GM21576 (cell line): ENCODE data around the gene RIOX2.
"Not testable (repeated sequence)": the region's sequence is repeated elsewhere in the genome, so short reads cannot be mapped to it uniquely, and the experiment has no call there.

Experiments
- ATAC-seq: cut with Tn5 transposase; IDR thresholded peaks from one replicate; pipeline ENCODE4 v1.9.1; 2021; ENCODE audit warnings: mild to moderate bottlenecking, moderate library complexity; ENCODE audit not compliant: unreplicated experiment

The RIOX2 gene

GRCh38 chr3:97971679-97972567 lies at the start of gene RIOX2:
TSS of gene RIOX2 (minus strand) at chr3:97972431. CDS start at chr3:97967593, 4,838 bp downstream.
- peak; percentile 87 for ATAC-seq

- no peak for ATAC-seq
Observed at GRCh38 chr3:98020412-98020811, 48.2 kb upstream of the RIOX2 start.

DNA sequence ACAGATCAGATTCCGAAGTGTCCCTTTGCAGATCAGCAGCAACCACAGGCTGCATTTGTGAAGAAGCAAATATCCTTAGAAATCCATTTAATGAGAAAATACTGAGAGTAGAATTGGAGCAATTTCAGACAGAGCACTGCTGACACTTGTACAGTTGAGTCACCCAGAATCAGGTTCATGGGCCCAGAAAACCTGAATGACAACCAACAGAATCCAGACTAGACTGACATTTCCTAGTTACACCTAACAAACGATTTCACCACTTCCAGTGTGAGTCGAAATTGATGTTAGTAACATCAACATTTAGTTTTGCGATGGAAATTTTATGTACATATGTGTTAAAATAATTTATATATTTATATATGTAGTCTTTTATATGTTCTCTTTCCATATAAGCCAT lies 46.1 kb upstream of the RIOX2 start:
- no peak for ATAC-seq

- ATAC-seq, result no peak
Observed at GRCh38 chr3:98014268-98014585, 42.0 kb upstream of the RIOX2 start.

DNA sequence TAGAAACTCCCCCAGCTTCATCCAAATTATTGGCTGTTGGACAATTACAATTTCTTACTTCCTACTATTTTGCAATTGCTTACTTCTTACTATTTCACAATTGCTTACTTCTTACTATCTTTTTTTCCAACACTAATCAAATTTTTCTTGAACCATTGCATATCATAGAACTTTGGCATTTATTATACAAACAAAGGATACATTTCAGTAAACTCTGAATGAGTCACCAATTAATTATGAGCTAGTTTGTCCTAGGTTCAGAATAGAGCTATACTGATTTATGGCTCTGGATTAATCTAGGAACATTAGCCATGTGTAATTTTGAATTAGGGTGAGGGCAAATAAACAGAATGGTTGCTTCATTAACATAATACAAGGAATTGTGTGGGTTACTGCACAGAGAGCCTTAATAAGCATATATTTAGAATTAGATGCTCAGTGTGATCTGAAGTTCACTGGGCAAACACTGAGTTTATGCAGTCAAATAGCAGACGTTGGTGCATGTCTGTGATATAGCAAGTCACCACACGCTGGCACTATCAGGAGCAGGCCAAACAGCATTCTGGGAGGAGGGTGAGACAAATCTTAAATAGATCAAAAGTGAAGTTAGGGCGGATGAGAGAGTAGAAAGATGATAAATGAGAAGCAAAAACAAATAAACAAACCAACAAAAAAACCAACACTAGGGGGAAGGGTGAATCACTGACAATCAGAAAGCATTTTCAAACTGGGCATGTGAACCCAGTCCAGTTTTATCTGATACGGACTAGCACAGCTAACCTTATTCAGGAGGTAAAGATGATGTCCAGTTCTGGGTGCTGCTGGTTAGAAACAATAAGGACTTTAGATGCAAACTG lies 41.4 kb upstream of the RIOX2 start:
- no peak for ATAC-seq

GRCh38 chr3:98012979-98013378 lies 40.7 kb upstream of the RIOX2 start:
- no peak for ATAC-seq

- not testable (repeated sequence) for ATAC-seq
Observed at GRCh38 chr3:98010883-98011449, 38.7 kb upstream of the RIOX2 start.

DNA sequence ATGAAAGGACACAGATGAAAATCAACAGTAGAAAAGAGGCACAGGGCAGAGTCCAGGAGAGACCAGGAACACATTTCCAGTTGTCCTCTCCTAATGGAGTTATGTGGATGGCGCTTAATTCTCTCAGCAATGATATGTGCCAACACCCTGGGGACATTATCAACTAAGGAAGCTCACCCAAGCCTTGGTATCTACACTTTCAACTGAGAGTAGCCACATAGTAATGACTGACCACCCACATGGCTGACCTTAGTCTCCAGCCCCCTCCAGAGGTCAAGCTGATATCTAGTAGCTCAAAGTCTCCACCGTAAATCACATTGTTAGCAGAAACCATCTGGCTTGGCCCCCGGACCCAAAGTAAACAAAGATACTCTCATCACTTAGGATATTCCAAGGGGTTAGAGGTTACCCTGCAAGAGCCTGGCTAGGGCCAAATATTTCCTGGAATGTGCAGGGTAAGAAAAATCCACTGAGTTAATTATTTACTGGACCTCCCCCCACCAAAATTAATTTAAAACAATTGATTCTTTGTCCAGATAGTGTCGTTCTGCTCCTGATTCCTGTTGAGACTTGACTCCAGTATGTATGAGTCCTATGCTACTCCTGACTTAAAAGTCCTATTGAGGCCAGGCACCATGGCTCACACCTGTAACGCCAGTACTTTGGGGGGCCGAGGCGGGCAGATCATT lies 38.1 kb upstream of the RIOX2 start:
- no peak for ATAC-seq

- ATAC-seq, result peak; percentile 66
Observed at GRCh38 chr3:98008855-98009254, 36.6 kb upstream of the RIOX2 start.

DNA sequence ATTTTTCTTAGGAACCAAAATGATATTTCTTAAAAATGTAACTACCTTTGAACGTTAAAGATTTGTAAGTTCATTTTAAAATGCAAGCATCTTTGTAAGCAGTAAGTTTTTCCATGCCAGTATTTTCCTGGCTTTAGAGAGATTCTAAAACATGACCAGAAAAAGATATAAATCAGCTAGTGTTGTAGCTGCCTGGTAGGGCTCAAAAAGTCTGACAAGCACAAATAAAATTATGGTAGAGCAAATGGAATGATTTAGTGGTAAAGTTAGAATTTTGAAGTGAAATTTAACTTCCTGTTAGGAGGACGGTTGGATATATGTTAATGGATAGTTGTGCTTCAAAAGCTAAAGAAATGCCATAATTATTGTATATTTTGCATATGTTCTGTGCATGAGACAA lies 33.2 kb upstream of the RIOX2 start:
- ATAC-seq, result no peak

- ATAC-seq, result no peak
Observed at GRCh38 chr3:98004721-98005120, 32.5 kb upstream of the RIOX2 start.

GRCh38 chr3:98003306-98003969 lies 31.2 kb upstream of the RIOX2 start:
- peak; percentile 81 for ATAC-seq

- ATAC-seq, result no peak
Observed at GRCh38 chr3:98002717-98003116, 30.5 kb upstream of the RIOX2 start.

DNA sequence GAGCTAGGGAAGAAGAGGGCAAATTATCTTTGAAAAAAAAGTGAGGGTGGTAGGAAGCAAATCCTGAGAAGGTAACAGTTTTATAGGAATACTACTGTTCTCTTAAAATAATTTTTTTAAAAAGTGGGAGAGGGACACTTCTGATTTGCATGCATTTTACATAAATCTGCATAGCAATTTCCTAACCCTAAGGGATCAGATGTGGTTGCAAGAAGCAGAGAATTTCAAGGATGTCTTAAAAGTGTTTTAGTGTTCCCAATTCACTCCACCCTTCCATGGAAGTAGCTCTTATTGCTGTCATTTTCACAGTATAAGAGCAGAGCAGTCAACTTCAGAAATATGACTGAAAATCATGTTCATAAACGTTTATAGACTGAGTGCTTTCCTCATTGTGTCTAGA lies 27.8 kb upstream of the RIOX2 start:
- ATAC-seq, result no peak

DNA sequence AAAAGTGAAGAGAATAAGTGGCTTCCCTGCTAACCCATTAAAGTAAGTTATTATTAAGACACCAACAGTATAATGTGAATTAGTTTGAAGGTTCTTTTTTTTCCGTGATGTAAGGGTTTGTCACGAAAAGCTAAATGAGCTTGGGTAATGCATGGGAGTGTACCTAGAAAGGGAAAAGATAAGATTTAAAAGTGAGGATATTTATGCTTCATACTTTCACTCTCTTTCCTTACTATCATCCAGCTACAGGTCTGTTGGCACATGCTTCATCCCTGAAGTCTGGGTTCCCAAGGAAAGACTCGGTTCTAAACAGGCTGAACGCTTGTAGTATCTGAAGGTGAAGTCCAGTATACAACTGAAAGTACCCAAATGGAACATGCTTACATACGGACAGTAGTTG lies 26.9 kb upstream of the RIOX2 start:
- ATAC-seq, result no peak

GRCh38 chr3:97996988-97997387 lies 24.8 kb upstream of the RIOX2 start:
- no peak for ATAC-seq

- no peak for ATAC-seq
Observed at GRCh38 chr3:97994328-97994945, 22.2 kb upstream of the RIOX2 start.

DNA sequence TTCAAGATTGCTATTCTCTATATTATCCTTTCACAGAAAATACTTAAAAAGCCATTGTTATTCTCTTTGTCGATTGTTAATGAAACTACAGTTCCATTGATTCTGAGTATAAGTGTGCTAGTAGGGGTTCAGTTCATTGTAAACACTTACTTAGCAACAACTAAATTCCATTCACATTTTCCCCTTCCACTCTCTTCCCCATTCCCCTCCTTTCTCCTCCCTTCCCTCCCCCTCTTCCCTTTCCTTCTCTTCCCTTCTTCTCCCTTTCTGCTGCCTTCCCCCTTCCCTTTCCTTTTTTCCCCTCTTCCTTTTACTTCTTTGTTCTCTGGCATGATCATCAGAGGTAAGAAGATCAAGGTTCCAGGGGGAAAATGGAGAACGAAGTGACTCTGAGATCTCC lies 21.3 kb upstream of the RIOX2 start:
- ATAC-seq, result no peak

DNA sequence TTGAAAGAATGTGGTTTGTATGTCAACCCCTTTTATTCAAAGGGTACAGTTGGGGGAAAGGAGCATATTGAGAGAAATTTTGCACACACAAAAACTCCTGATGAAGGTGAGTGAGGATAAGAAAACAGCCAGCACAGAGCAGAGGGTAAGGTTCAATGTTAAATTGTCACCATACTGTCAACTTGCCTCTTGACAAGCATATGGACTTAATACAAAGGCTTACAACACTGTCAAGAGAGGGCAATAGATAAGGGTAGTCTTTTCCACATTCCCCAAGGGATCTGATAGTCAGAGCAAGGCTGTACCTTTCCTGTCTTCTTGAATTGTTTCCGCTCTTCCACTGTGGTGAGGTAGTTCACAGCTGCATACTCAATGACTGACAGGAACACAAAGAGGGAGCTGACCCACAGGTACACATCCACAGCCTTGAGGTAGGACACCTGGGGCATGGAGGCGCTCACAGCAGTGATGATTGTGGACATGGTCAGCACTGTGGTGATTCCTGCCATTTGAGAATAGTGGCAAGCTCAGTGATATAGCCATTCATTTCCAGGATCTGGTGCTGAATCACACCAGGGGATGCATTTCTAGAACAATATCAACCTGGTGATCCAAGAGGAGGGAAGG lies 20.4 kb upstream of the RIOX2 start:
- ATAC-seq, result no peak

- no peak for ATAC-seq
Observed at GRCh38 chr3:97991293-97991682, 19.1 kb upstream of the RIOX2 start.
